Activated CD4-positive, alpha-beta T cell treated with anti-CD3 and anti-CD28 coated beads, Interleukin-2, amount 50 U/mL, for 4 hours (primary cell): Measurements from ENCODE around the gene BTBD7.
A peak's percentile ranks its signal among the peaks of the same experiment; 100 is the strongest.
"Not testable (repeated sequence)": the region's sequence is repeated elsewhere in the genome, so short reads cannot be mapped to it uniquely, and the experiment has no call there.

ENCODE experiments used
- DNase-seq, 2 experiments: peaks; one replicate each; pipeline ENCODE4 v3.0.0-alpha.2; 2020

Gene BTBD7

GRCh38 chr14:93332853-93333630, at the start of gene BTBD7:
TSS of gene BTBD7 (minus strand) at chr14:93333036. CDS start at chr14:93296051, 36,985 bp downstream.
- peak; percentile 91 to 92 for DNase-seq

GRCh38 chr14:93381644-93382043, 48.8 kb upstream of the BTBD7 start:
- no peak for DNase-seq

DNA sequence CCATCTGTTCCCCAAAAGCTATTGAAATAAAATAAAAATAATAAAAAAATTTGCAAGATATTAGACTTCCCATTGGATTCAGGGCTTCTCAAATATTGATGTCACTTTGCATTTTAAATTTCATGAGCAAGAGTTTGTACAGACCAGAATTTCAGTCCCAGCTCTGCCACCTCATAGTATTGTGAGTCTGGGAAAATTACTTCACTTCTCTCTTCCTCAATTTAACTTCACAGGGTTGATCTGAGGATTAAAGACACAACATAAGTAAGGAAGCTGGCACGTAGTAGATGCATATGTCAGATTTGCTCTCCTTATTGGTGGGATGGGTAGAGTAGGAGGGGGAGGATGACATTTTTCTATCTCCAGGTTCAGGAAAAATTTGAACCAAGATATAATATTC, 47.0 kb upstream of the BTBD7 start:
- no peak for DNase-seq

- no peak for DNase-seq
Observed at GRCh38 chr14:93375673-93376156, 42.9 kb upstream of the BTBD7 start.

GRCh38 chr14:93369713-93370266, 37.0 kb upstream of the BTBD7 start:
- DNase-seq = no peak

DNA sequence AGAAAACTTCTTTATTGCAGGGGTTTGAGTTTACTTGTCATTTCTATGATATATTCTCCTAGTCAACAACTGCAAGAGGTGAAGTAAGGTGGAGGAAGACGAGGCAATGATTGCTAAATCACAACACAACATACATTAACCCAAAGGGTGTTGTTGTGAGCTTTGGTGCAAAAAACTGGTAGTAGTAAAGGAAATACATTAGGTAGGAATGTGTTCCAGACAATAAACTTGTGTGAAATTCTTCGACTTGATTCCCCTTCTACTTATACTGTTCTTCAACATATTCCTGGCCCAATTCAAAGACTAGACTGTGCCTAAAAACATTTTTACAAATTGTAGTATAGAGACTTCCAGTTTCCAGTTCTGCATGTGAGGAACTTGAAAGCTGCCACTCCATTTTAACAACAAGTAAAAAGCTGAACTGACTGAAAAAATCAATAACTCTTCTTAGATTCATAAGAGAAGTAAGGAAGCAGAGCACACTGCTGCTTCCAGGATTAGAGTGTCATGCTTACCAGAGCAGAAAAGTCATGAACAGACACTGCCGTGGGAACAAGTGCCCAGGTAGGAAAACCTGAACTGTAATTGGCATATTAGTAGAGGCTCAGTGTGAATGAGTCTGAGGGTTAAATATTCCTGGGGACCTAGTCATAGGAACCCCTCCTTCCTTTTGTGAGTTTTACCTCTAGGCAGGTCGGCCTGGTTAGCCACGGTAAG, 36.3 kb upstream of the BTBD7 start:
- no peak for DNase-seq

- not testable (repeated sequence) for DNase-seq
Observed at GRCh38 chr14:93354873-93355272, 22.0 kb upstream of the BTBD7 start.

DNA sequence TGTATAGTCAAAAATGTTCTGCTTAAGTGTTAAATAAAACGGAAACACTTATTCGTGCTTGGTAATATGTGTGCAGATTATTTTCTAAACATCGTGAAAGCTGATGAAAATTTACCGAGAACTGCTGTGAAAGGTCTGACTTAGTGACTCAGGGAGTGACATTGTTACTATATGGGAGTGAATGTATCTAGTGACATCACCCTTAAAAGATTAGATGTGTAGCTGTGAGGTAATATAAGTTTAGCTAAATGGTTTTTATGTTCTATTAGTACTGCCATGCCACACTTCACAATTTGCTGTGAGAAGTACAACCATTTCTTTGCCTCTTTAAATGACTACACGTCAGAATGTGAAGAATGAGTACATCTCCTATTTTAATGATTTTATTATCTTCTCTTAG, 15.5 kb upstream of the BTBD7 start:
- no peak for DNase-seq

- no peak for DNase-seq
Observed at GRCh38 chr14:93347850-93348249, 15.0 kb upstream of the BTBD7 start.

GRCh38 chr14:93346926-93347721, 14.3 kb upstream of the BTBD7 start, which contains the start of gene COX8C:
TSS of gene COX8C (plus strand) at chr14:93347182. CDS start at chr14:93347269, 87 bp downstream.
- no peak for DNase-seq

DNA sequence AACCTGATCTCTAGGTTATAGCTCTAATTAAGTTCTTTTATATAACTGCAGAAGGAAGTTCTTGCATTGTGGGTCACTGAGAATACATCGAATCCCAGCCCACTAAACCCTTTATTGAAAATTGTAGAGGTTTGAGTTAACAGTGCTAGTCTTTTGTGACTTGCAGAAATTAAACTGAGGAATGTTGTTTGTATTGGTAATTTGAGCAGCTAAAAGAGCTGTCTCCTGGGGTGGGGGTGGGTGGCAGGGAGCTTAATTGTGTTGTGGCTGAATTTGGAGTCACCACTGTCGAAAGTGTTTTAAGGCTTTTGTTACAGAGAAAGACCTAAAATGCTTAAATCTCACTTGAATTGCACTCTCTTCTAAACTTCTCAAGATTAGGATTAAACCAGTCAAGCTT, 11.0 kb upstream of the BTBD7 start:
- DNase-seq = no peak

- DNase-seq = no peak
Observed at GRCh38 chr14:93343266-93343665, 10.4 kb upstream of the BTBD7 start.

DNA sequence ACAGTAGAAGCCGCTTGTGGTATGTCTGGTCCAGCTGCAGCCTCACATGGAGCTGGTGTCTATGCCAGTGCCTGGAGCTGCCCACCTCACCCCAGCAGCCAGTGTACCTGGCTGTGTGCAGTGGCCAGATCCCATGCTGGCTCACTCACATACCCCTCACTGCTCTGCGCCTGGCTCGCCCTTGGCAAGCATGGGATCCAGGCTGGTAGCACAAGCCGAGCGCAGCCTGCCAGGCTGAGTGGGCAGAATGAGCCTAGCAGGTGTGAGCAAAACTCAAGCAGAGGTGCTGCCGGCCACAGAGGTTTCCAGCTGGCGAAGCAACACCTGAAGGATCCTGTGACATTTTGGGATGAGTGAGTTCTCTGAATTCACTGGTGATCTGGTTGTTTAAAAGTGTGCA, 5.0 kb upstream of the BTBD7 start:
- DNase-seq = no peak

DNA sequence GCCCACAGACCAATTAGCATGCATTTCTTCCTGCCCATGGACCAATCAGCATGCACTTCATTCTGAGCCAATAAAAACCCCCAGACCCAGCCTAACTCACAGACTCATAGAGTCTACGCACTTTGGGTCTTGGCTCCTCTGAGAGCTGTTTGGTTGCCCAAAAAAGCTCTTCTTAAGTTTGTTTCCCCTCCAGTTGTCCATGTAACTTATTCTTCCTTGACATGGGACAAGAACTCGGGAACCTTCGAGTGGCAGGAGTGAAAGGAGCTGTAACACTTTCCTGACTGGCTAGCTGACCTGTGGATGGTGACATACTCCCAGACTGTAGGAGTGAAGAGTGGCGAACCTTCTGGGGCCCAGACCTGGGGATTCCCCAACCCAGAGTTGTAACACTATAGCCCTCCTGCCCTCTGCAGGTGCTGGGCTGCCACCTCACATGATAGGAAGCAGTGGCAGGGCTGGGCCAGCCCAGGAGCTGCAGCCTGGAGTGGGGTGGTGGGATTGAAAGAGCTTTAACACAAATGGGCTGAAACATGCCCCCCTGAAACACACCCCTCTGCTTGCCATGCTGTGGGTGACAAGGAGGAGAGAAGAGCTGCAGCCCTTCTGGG, 4.4 kb upstream of the BTBD7 start:
- DNase-seq = no peak

DNA sequence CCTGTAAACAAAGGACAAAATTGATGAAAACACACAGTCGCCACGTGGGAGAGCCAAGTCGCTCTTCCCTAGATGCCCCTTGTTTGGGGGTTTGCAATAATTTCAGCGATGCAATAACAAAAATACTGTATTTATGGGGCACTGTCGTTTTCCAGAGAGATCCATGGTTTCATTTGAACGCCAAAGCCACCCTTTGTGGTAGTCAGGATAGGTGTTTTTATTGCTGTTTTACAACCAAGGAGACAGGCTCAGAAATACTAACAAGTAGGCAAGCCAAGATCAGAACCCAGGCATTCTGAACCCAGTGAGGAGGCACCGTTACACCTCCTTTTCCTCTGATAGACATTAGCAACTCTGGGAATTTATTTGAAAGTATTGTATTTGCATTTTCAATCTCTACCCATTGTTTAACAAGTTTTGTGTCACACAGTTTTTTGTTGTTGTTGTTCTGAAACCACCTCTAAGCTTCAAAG, 831 bp upstream of the BTBD7 start:
- DNase-seq = no peak

DNA sequence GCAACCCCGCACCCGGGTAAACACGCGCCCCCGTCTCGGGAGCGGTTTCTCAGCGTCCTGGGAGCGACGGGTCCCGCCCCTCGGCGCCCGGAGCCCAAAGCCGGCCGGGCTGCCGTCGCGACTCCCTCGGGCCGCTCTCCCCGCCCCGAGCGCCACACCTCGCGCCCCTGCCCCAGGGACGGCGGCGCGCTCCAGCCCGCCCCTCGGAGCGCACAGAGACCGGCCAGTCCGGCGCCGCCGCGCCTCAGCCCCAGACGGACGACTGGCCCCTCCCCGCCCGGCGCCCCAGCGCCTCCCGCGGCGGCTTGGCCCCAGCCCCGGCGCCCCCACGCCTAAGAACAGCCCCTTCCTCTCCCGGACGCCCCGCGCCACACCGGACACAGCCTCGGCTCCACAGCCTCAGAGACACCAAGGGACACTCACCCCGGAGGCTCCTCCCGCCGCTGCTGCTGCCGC, 411 bp downstream of the BTBD7 start:
- no peak for DNase-seq

DNA sequence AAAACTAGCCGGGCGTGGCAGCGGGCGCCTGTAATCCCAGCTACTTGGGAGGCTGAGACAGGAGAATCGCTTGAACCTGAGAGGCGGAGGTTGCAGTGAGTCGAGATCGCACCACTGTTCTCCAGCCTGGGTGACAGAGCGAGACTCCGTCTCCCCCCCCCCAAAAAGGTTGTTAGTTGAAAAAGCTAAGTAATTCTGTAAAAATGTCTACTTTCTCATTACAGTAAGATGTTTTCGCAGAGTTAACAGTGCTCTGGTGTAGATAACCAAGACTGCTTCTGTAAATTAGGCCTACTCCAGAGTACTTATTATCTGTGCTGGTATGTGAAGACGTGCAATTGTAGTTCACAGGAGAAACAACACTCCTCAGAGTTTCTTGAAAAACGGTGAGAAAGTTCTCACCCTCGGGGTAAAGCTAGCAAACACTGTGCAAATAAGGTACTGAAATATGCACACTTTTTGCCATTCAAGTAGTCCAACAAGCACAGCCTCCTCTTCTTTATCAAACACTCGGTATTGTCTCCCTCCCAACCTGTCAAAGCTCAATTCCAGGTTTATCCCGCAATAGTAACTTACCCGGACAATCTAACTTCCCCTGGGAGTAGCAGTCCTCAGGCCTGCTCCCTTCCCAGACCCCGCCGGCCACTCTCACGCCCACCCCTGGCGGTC, 974 bp downstream of the BTBD7 start:
- no peak for DNase-seq

- DNase-seq = no peak
Observed at GRCh38 chr14:93331002-93331727, 1.7 kb downstream of the BTBD7 start.

DNA sequence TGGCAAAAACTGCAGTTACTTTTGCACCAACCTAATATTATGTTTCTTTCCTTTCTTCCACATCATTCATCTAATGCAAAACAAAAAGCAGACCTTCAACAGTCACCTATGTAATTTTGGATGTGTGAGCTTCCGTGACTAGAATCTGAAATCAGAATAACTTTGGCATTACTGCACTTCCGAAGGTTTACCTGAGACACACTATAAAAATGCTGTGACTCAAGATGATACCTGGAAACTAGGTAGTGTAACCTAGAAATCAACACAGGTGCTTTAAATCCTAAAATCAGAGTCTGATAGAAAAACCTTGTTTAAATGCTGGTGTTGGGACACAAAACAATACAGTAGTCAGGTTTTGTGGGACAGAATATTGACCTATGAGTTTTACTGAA, 2.2 kb downstream of the BTBD7 start:
- DNase-seq = no peak

GRCh38 chr14:93329965-93330608, 2.7 kb downstream of the BTBD7 start:
- no peak for DNase-seq
